ENCODE data around the gene PYDC1.
"Not testable (repeated sequence)": the region's sequence is repeated elsewhere in the genome, so short reads cannot be mapped to it uniquely, and the experiment has no call there.

PYDC1 gene

DNA sequence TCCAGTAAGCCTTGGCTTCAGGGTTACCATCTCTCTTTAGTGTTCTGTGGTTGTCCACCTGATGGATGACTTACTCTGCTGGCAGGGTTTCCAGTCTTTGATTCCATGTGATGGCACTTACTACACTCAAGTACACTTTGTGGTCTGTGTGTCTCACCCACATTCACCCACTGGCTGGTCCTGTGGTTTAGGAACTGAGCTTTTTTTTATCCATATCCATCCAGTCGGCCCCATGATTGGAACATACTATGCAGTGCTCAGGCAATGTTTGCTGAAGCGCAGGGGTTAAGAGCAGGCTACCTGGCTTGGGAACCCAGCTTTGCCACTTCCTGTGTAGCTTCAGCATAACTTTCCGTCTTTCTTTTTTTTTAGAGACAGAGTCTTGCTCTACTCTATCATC, 39.8 kb downstream of the PYDC1 start:
- no peak for DNase-seq

DNA sequence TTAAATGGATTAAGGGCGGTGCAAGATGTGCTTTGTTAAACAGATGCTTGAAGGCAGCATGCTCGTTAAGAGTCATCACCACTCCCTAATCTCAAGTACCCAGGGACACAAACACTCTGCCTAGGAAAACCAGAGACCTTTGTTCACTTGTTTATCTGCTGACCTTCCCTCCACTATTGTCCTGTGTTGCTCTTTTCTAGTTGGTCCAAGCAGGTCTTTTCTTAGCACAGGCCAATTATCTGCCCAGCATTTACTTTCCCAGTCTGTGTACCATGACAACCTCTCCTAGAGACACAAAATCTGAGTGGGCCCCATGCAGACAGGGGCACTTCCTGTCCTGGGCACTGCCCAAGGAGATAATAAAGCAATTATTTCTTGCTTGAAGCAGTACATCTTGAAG, 46.9 kb downstream of the PYDC1 start:
- DNase-seq = not testable (repeated sequence)

- no peak for DNase-seq
Observed at GRCh38 chr16:31168848-31169247, 48.1 kb downstream of the PYDC1 start.

- no peak for DNase-seq
Observed at GRCh38 chr16:31167315-31167714, 49.6 kb downstream of the PYDC1 start.

Data from midbrain (tissue), 1 donor.